Parathyroid adenoma (tissue), 2 donors: Measurements from ENCODE around the gene RALGAPA1.

ENCODE experiments used
- H2AFZ ChIP-seq: fragments of 300-600 bp; sonication (generic); one replicate; pipeline ENCODE4 v1.7.0; 2017; ENCODE audit warnings: antibody characterized with exemption, mild to moderate bottlenecking
- H3K27ac ChIP-seq: fragments of 300-600 bp; sonication (generic); one replicate; pipeline ENCODE4 v1.7.0; 2017
- H3K27me3 ChIP-seq: fragments of 300-600 bp; sonication (generic); one replicate; pipeline ENCODE4 v1.7.0; 2017; ENCODE audit warnings: low read length; ENCODE audit not compliant: control insufficient read depth, insufficient read depth
- H3K36me3 ChIP-seq: fragments of 300-600 bp; sonication (generic); one replicate; pipeline ENCODE4 v1.7.0; 2017; ENCODE audit warnings: low read length; ENCODE audit not compliant: control insufficient read depth, insufficient read depth
- H3K4me1 ChIP-seq: fragments of 300-600 bp; sonication (generic); one replicate; pipeline ENCODE4 v1.7.0; 2017; ENCODE audit warnings: control low read depth
- H3K4me2 ChIP-seq: fragments of 300-600 bp; sonication (generic); one replicate; pipeline ENCODE4 v1.7.0; 2017; ENCODE audit warnings: low read length
- H3K4me3 ChIP-seq: fragments of 300-600 bp; sonication (generic); one replicate; pipeline ENCODE4 v1.7.0; 2017; ENCODE audit warnings: low read depth, low read length
- H3K79me2 ChIP-seq: fragments of 300-600 bp; sonication (generic); one replicate; pipeline ENCODE4 v1.7.0; 2017; ENCODE audit warnings: control low read depth
- H3K9ac ChIP-seq: fragments of 300-600 bp; sonication (generic); one replicate; pipeline ENCODE4 v1.7.0; 2017; ENCODE audit warnings: mild to moderate bottlenecking
- H3K9me3 ChIP-seq: fragments of 300-600 bp; sonication (generic); one replicate; pipeline ENCODE4 v1.7.0; 2017; ENCODE audit warnings: low read length; ENCODE audit not compliant: control insufficient read depth
- CTCF ChIP-seq: fragments of 300-600 bp; sonication (generic); IDR thresholded peaks from one replicate; pipeline ENCODE4 v1.7.0; 2017; ENCODE audit warnings: antibody characterized with exemption, mild to moderate bottlenecking
- donor health status: primary hyperparathyroidism.

The RALGAPA1 gene

GRCh38 chr14:35760143-35760542 lies 49.0 kb downstream of the RALGAPA1 start:
- no peak overlapping the region for H3K9ac ChIP-seq
- no peaks in the 10 kb centered on the region for H3K36me3 ChIP-seq
- no peak overlapping the region for H3K27ac ChIP-seq
- H3K4me3 ChIP-seq, result no peak overlapping the region
- H3K9me3 ChIP-seq, result no peaks in the 10 kb centered on the region
- H3K4me1 ChIP-seq, result no peaks in the 10 kb centered on the region
- H2AFZ ChIP-seq, result no peak overlapping the region
- no peaks in the 10 kb centered on the region for H3K27me3 ChIP-seq
- no peak overlapping the region for H3K4me2 ChIP-seq
- no peak for TF ChIP-seq CTCF
- H3K79me2 ChIP-seq, result no peaks in the 10 kb centered on the region

GRCh38 chr14:35758523-35759129 lies 50.5 kb downstream of the RALGAPA1 start:
- Histone ChIP-seq H3K79me2 (no peaks in the 10 kb centered on the region), H3K9ac (no peak overlapping the region), H3K4me2 (no peak overlapping the region), H3K4me1 (no peaks in the 10 kb centered on the region), H3K27me3 (no peaks in the 10 kb centered on the region), H3K4me3 (no peak overlapping the region), H2AFZ (no peak overlapping the region), H3K9me3 (no peaks in the 10 kb centered on the region), H3K27ac (no peak overlapping the region), H3K36me3 (no peaks in the 10 kb centered on the region)
- TF ChIP-seq CTCF, result no peak

- Histone ChIP-seq H3K4me1 (no peaks in the 10 kb centered on the region), H2AFZ (no peak overlapping the region), H3K27me3 (no peaks in the 10 kb centered on the region), H3K79me2 (no peaks in the 10 kb centered on the region), H3K36me3 (no peaks in the 10 kb centered on the region), H3K27ac (no peak overlapping the region), H3K4me2 (no peak overlapping the region), H3K4me3 (no peak overlapping the region), H3K9me3 (no peaks in the 10 kb centered on the region), H3K9ac (no peak overlapping the region)
- no peak for TF ChIP-seq CTCF
Measured at GRCh38 chr14:35754671-35755070, 54.4 kb downstream of the RALGAPA1 start.

- no peak overlapping the region for H3K9ac ChIP-seq
- H3K27ac ChIP-seq, result no peak overlapping the region
Measured at GRCh38 chr14:35752380-35752779, 56.7 kb downstream of the RALGAPA1 start.

More at GRCh38 chr14:35752380-35752779, 56.7 kb downstream of the RALGAPA1 start:
- H3K79me2 ChIP-seq, result no peaks in the 10 kb centered on the region
- H3K36me3 ChIP-seq, result no peaks in the 10 kb centered on the region
- H3K4me2 ChIP-seq, result no peak overlapping the region
- no peak for TF ChIP-seq CTCF
- H3K9me3 ChIP-seq, result no peaks in the 10 kb centered on the region
- H2AFZ ChIP-seq, result no peak overlapping the region
- no peaks in the 10 kb centered on the region for H3K27me3 ChIP-seq
- H3K4me3 ChIP-seq, result no peak overlapping the region
- no peaks in the 10 kb centered on the region for H3K4me1 ChIP-seq
